GM18519 (cell line): ENCODE results near the gene CPSF3.
"Not testable (repeated sequence)": the region's sequence is repeated elsewhere in the genome, so short reads cannot be mapped to it uniquely, and the experiment has no call there.

Source experiments
- ATAC-seq: cut with Tn5 transposase; IDR thresholded peaks from one replicate; pipeline ENCODE4 v1.9.1; 2021; ENCODE audit warnings: mild to moderate bottlenecking, moderate library complexity; ENCODE audit not compliant: unreplicated experiment, low FRiP score

Gene CPSF3

GRCh38 chr2:9392898-9393765, 30.3 kb upstream of the CPSF3 start:
- ATAC-seq = no peak

- no peak for ATAC-seq
Observed at GRCh38 chr2:9394816-9395215, 28.6 kb upstream of the CPSF3 start.

- ATAC-seq = no peak
Observed at GRCh38 chr2:9397201-9397600, 26.3 kb upstream of the CPSF3 start.

GRCh38 chr2:9398251-9398650, 25.2 kb upstream of the CPSF3 start:
- ATAC-seq = not testable (repeated sequence)

GRCh38 chr2:9398881-9399780, 24.3 kb upstream of the CPSF3 start:
- no peak for ATAC-seq

GRCh38 chr2:9400268-9401058, 23.0 kb upstream of the CPSF3 start:
- ATAC-seq = no peak

- ATAC-seq = no peak
Observed at GRCh38 chr2:9401059-9401547, 22.4 kb upstream of the CPSF3 start.

- no peak for ATAC-seq
Observed at GRCh38 chr2:9401646-9402371, 21.6 kb upstream of the CPSF3 start.

- ATAC-seq = no peak
Observed at GRCh38 chr2:9403924-9404323, 19.5 kb upstream of the CPSF3 start.

GRCh38 chr2:9404451-9404850, 19.0 kb upstream of the CPSF3 start:
- no peak for ATAC-seq

GRCh38 chr2:9405636-9406035, 17.8 kb upstream of the CPSF3 start:
- no peak for ATAC-seq

- ATAC-seq = no peak
Observed at GRCh38 chr2:9406529-9407362, 16.7 kb upstream of the CPSF3 start.

- no peak for ATAC-seq
Observed at GRCh38 chr2:9407363-9407811, 16.1 kb upstream of the CPSF3 start.

GRCh38 chr2:9408641-9409151, 14.8 kb upstream of the CPSF3 start:
- ATAC-seq = no peak

GRCh38 chr2:9410108-9410507, 13.3 kb upstream of the CPSF3 start:
- ATAC-seq = no peak

GRCh38 chr2:9412781-9413180, 10.7 kb upstream of the CPSF3 start:
- ATAC-seq = no peak

- ATAC-seq = no peak
Observed at GRCh38 chr2:9415516-9416169, 7.8 kb upstream of the CPSF3 start.

GRCh38 chr2:9416267-9416961, 7.0 kb upstream of the CPSF3 start:
- no peak for ATAC-seq
